GM18505 (cell line): ENCODE data around the gene TTC39B.

Experiments
- ATAC-seq: cut with Tn5 transposase; IDR thresholded peaks from one replicate; pipeline ENCODE4 v1.9.1; 2021; ENCODE audit not compliant: unreplicated experiment
- POLR2A ChIP-seq: IDR thresholded peaks from 4 replicates; pipeline ENCODE4 v1.6.1; 2011; ENCODE audit warnings: borderline replicate concordance; ENCODE audit not compliant: insufficient read depth, insufficient read length; ENCODE audit errors: extremely low read depth

TTC39B gene

GRCh38 chr9:15317836-15318235, 10.8 kb upstream of the TTC39B start:
- ATAC-seq: no peak
- no peak for TF ChIP-seq POLR2A

DNA sequence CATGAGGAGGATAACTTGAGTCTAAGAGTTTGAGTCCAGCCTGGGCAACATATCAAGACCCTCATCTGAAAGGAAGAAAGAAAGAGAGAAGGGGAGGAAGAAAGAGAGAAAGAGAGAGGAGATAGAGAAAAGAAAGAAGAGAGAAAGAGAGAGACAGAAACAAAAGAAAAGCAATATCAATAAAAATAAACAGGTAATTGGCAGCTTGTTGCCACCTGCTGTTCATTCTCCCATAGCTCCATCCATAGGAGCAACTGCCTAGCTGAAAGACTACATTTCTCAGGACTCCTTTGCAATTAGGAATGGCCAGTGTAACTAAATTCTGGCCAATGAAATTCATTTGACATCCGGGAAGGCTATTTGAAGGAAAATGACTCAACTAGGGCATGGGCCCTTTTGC, 4.6 kb upstream of the TTC39B start:
- no peak for ATAC-seq
- TF ChIP-seq POLR2A: no peak

DNA sequence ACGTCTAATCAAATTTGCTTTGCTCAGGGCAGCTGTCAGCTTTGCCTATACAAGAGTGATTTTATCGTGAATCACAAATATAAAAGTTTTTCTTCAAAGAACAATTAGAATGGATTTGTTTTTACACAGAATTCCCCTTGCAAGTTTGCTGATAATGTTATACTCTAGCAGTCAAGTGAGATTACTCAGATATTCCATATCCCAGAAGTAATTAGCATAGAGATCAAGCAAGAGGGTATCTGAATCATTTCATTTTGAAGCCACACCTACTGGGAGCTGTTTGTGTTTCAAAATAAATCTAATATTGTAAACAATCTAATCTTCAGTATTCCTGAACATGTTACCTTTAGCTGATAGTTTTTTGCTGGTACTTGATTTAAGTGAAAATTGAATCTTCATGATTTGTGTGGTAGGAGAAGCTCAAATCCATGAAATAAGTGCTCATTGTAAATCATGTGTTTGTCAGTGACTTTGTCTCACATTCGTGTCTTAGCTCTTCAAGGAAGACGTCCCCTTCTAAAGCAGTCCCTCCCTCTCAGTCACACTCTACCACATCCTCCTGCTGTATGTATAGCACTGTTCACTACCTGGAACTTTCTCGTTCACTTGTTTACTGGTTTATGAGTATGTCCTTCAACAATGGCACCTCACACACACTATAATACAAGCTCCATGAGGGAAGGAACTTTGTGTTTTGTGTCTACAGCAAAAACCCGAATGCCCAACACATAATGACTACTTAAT, 3.3 kb upstream of the TTC39B start:
- ATAC-seq: no peak
- no peak for TF ChIP-seq POLR2A

GRCh38 chr9:15308511-15308910, 1.5 kb upstream of the TTC39B start:
- no peak for TF ChIP-seq POLR2A
- no peak for ATAC-seq

DNA sequence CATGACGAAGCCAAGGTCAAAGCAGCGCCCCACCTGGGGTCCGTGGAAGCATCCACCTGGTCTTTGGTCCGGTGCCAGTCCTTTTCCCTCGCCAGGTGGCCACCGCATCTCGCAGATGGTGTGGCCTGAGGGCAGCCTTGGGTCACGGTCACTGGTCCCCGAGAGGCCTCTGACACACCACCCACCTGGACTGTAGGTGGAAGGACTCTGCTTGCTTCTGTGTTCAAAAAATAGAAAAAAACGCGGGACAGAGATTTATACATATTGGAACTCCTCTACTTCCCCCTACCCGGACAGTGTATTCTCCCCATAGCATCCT, 466 bp upstream of the TTC39B start:
- ATAC-seq: no peak

DNA sequence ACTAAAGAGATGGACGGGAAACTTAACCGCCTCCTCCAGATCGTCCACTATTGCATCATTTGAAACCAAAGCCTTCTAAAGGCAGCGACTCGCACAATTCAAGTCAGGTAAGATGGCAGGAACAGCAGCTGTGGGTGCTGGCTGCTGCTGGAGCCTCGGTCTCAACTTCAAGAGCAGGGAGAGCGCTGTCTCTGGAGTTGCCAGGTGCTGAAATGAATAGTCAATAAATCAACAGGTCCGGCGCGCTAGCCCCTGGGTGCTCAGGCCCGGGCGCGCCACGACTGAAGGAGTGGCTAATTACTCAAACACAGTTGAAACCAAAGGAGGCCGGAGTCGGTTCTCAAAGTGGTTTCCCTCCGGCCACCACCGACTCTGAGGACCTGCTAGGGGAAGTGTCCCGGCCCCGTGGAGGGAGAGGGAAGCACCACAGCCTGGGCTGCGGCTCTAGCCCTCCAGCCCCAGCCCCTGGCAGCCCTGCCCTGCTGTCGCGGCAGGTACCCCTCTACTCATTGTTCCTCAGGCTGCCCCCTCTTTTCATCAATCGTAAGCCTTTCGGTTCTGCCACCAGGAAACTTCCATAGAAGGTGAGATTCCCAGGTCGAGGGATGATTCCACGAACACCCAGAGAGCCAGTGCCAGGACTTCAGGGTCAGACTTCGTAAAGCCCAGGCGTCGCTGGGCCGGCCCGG, 804 bp downstream of the TTC39B start:
- TF ChIP-seq POLR2A: no peak
- ATAC-seq: no peak

More for the DNA sequence above, 466 bp upstream of the TTC39B start:
- TF ChIP-seq POLR2A: no peak

- TF ChIP-seq POLR2A: no peak
- no peak for ATAC-seq
Measured at GRCh38 chr9:15305470-15305869, 1.5 kb downstream of the TTC39B start.

- peak; percentile 33 for ATAC-seq
- no peak for TF ChIP-seq POLR2A
Measured at GRCh38 chr9:15304632-15305031, 2.4 kb downstream of the TTC39B start.

- no peak for TF ChIP-seq POLR2A
- ATAC-seq: no peak
Measured at GRCh38 chr9:15300218-15300617, 6.8 kb downstream of the TTC39B start.

DNA sequence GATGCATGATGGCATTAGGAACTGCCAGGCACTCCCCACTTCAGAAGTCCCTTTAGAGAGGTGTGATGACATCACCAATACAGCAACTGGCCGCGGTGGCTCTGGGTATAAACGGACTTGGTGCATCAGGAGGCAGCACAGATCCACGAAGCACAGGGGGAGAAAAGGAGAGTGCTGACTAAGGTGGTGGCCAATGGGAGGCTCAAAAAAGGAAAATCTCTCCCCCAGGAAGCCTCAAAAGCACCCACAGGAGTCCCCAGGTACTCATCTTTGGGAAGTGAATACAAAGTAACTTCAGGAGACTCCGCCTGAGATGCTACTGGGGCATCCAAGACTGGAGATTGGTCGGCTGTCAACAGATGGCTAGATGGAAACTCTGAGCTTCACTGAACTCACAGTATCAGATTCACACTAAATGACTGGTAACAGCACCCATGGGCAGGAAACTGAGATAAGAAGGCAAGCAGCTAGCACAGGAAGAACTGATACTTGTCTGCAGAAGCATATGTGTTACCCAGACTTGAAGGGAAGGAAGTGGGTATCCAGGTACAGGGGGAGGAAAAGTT, 7.6 kb downstream of the TTC39B start:
- peak; percentile 87 for ATAC-seq
- TF ChIP-seq POLR2A: no peak

GRCh38 chr9:15298362-15298761, 8.7 kb downstream of the TTC39B start:
- TF ChIP-seq POLR2A: no peak
- ATAC-seq: no peak

DNA sequence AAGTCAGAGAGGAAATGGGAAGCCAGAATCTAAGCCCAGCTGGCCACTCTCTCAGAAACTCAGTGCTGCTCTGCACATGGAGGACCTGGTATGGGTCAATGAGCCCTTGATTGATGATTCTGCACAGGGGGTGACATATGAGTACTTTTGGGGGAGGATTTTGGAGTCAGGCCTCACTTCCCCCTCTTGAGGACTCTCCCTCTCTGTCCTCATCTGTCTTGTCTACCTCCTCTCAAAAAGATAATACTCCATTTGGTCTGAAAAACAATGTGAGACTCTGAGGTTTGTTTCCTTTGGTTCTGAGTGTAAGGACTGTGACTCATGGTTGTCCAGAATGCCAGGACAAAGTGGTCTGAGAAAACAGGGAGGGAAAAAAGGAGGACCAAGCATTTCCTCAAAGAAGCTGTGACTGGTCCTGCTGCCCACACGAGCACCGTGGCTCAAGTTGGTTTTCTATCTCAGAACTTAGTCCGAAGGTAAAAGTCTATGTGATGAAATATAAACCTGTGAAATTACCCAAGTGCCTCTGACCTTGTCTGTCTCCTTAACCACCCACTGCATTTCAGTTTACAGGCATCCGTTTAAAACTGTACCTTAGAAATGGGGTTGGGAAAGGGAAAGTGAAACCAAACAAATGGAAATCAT, 11.1 kb downstream of the TTC39B start:
- no peak for TF ChIP-seq POLR2A
- ATAC-seq: peak; percentile 26

GRCh38 chr9:15294604-15295003, 12.4 kb downstream of the TTC39B start:
- ATAC-seq: no peak
- no peak for TF ChIP-seq POLR2A
